IgD-negative memory B cell (primary cell): ENCODE measurements around the gene DENND6A. TPM values are rescaled to one million over a fixed set of nuclear protein-coding genes. Genes with fewer than 3 reads are reported as not detected.

ENCODE experiments used
- H3K27ac Mint-ChIP-seq, 3 donors: one replicate each; pipeline ENCODE4 v1.8.0; 2020 to 2022; ENCODE audit warnings: mild to moderate bottlenecking in 3 of 3, mixed read lengths in 3 of 3, moderate library complexity in 1 of 3
- H3K27me3 Mint-ChIP-seq: one replicate; pipeline ENCODE4 v1.8.0; 2021; ENCODE audit warnings: mixed read lengths
- H3K36me3 Mint-ChIP-seq: one replicate; pipeline ENCODE4 v1.8.0; 2020; ENCODE audit warnings: mild to moderate bottlenecking, mixed read lengths
- H3K4me1 Mint-ChIP-seq, 3 donors: one replicate each; pipeline ENCODE4 v1.8.0; 2020 to 2022; ENCODE audit warnings: mixed read lengths in 3 of 3, mild to moderate bottlenecking in 1 of 3
- H3K4me3 Mint-ChIP-seq, 4 donors: one replicate each; pipeline ENCODE4 v1.8.0; 2020 to 2022; ENCODE audit warnings: mild to moderate bottlenecking in 4 of 4, mixed read lengths in 4 of 4, moderate library complexity in 3 of 4
- H3K9me3 Mint-ChIP-seq, 3 donors: one replicate each; pipeline ENCODE4 v1.8.0; 2020 to 2021; ENCODE audit warnings: mixed read lengths in 3 of 3, mild to moderate bottlenecking in 1 of 3
- polyA plus RNA-seq: library from polyadenylated mRNA; unstranded; fragments of 300-500 nt; fragmentation: Illumina TruSeq; gene quantifications from one replicate; pipeline ENCODE4 v1.2.3, GENCODE V29; 2021

The DENND6A gene
- 25.5 TPM for polyA plus RNA-seq

DNA sequence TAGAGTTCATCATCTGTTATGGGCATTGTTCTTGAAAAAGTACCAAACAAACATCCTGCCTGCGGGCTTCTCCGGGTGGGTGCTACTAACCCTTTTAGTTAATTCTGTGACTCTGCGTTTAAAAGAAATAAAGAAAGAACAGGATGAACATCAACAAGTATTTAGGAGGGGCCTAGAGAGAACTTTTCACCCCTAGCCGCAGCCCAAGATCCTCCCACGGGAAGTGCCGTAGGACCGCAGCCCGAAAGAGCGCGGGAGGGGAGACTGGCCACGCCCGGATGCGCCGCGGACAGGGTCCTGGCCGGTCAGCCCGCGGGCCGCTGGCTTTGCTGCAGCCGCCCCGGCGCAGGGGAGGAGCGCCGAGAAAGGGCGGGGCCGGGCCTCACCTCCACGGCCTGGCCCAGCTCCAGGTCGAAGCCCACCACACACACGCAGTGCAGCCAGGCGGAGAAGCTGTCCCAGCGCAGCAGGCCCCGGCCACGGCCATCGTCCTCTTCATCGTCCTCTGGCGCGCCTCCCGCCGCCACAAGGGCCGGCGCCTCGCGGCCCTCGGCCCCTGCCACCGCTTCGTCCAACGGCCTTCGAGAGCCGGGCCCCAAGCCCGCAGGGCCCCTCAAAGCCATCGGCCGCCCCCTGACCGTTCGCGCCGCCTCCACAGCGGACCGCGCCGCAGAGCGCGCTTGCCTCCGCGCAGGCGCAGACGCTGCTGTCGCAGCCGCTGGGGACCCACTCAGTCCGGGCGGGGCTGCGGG lies at the start of gene DENND6A:
Gene DENND6A (minus strand): TSS at position 682 of the 752 bp plus-strand sequence. CDS start 59 bp downstream, at position 623.
- peak within 1 kb of the TSS; percentile 93 to 95 (median 95) for H3K27ac Mint-ChIP-seq
- peak within 1 kb of the TSS; percentile 93 to 98 (median 96) for H3K4me3 Mint-ChIP-seq
- no peaks in the 10 kb centered on the region for H3K36me3 Mint-ChIP-seq
- H3K4me1 Mint-ChIP-seq, result peaks cover 17 to 25% (median 21%) of the 10 kb centered on the region in 3 donors
- H3K9me3 Mint-ChIP-seq, result no peaks in the 10 kb centered on the region
- H3K27me3 Mint-ChIP-seq, result no peaks in the 10 kb centered on the region

DNA sequence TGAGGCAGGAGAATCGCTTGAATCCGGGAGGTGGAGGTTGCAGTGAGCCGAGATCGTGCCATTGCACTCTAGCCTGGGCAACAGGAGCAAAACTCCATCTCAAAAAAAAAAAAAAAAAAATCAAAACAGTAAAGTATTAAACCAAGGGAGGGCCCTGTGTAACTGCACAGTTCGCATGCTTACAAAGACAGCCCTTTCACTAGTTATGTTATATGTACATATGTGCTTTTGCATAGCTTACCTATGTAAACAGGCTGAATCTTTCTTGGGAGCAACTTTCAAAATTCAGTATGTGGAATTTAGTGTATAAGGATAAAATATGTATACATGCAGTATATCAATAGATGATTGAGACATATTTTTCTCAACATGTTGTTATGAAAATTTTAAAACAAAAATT lies 47.1 kb upstream of the DENND6A start:
- H3K4me3 Mint-ChIP-seq, result no peak overlapping the region
- H3K27ac Mint-ChIP-seq, result no peak overlapping the region
- H3K9me3 Mint-ChIP-seq, result no peaks in the 10 kb centered on the region
- no peaks in the 10 kb centered on the region for H3K4me1 Mint-ChIP-seq
- no peaks in the 10 kb centered on the region for H3K27me3 Mint-ChIP-seq
- peaks cover 2% of the 10 kb centered on the region for H3K36me3 Mint-ChIP-seq

GRCh38 chr3:57738391-57738790 lies 45.5 kb upstream of the DENND6A start:
- H3K9me3 Mint-ChIP-seq, result no peaks in the 10 kb centered on the region
- H3K27me3 Mint-ChIP-seq, result no peaks in the 10 kb centered on the region
- H3K4me3 Mint-ChIP-seq, result no peak overlapping the region
- no peaks in the 10 kb centered on the region for H3K4me1 Mint-ChIP-seq
- no peak overlapping the region for H3K27ac Mint-ChIP-seq
- peaks cover 2% of the 10 kb centered on the region for H3K36me3 Mint-ChIP-seq

GRCh38 chr3:57737840-57738239 lies 45.0 kb upstream of the DENND6A start:
- Mint-ChIP-seq H3K4me1 (no peaks in the 10 kb centered on the region), H3K4me3 (no peak overlapping the region), H3K36me3 (peaks cover 2% of the 10 kb centered on the region), H3K27ac (peak overlapping the region in 1 of 3 donors; percentile 27), H3K9me3 (no peaks in the 10 kb centered on the region), H3K27me3 (no peaks in the 10 kb centered on the region)

DNA sequence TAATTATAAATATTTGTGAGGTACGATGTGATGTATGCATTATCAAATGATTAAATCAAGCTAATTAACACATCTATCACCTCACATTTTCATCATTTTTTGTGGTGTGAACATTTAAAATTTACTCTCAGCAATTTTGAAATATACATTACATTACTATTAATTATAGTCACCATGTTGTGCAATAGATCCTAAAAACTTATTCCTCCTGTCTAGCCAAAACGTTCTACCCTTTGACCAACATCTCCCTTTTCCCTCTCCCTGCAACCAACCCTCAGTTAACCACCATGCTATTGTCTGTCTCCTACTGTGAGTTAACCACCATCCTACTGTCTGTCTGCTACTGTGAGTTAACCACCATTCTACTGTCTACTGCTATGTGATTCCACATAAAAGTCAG lies 42.5 kb upstream of the DENND6A start:
- H3K9me3 Mint-ChIP-seq, result no peaks in the 10 kb centered on the region
- peaks cover 0 to 2% (median 0%) of the 10 kb centered on the region in 3 donors for H3K4me1 Mint-ChIP-seq
- peaks cover 2% of the 10 kb centered on the region for H3K36me3 Mint-ChIP-seq
- H3K4me3 Mint-ChIP-seq, result no peak overlapping the region
- no peak overlapping the region for H3K27ac Mint-ChIP-seq
- no peaks in the 10 kb centered on the region for H3K27me3 Mint-ChIP-seq

GRCh38 chr3:57733790-57734189 lies 40.9 kb upstream of the DENND6A start:
- no peak overlapping the region for H3K27ac Mint-ChIP-seq
- H3K27me3 Mint-ChIP-seq, result no peaks in the 10 kb centered on the region
- peaks cover 2% of the 10 kb centered on the region for H3K36me3 Mint-ChIP-seq
- no peak overlapping the region for H3K4me3 Mint-ChIP-seq
- no peaks in the 10 kb centered on the region for H3K9me3 Mint-ChIP-seq
- peaks cover 0 to 2% (median 0%) of the 10 kb centered on the region in 3 donors for H3K4me1 Mint-ChIP-seq

DNA sequence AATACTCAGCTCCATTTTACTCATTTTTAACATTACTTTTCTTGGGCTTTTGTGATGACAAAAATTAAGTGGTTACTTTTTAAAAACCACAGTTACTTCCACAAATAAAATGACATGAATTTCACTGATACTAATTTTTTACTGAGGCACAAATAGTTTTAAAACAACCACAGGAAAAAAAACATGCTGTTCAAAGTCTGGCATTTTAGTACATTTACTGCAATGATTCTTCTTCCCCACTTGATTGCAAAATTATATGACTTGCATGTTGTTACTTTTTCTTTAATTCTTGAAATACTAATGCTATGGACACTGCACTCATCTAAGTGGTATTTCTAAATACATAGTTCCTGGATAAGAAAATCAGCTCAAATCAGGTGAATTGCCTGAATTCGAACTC lies 38.4 kb upstream of the DENND6A start:
- Mint-ChIP-seq H3K36me3 (peaks cover 2% of the 10 kb centered on the region), H3K4me3 (no peak overlapping the region), H3K4me1 (peaks cover 0 to 2% (median 0%) of the 10 kb centered on the region in 3 donors), H3K27me3 (no peaks in the 10 kb centered on the region), H3K9me3 (no peaks in the 10 kb centered on the region), H3K27ac (no peak overlapping the region)

- H3K27ac Mint-ChIP-seq, result no peak overlapping the region
- no peaks in the 10 kb centered on the region for H3K27me3 Mint-ChIP-seq
- peaks cover 2% of the 10 kb centered on the region for H3K36me3 Mint-ChIP-seq
Observed at GRCh38 chr3:57730682-57731081, 37.8 kb upstream of the DENND6A start.

GRCh38 chr3:57729334-57730045 lies 36.6 kb upstream of the DENND6A start:
- H3K9me3 Mint-ChIP-seq, result no peaks in the 10 kb centered on the region
- H3K4me1 Mint-ChIP-seq, result peaks cover 0 to 2% (median 0%) of the 10 kb centered on the region in 3 donors
- H3K27ac Mint-ChIP-seq, result peak overlapping the region in 1 of 3 donors; percentile 31
- H3K36me3 Mint-ChIP-seq, result peaks cover 2% of the 10 kb centered on the region
- H3K4me3 Mint-ChIP-seq, result no peak overlapping the region
- no peaks in the 10 kb centered on the region for H3K27me3 Mint-ChIP-seq

More at GRCh38 chr3:57730682-57731081, 37.8 kb upstream of the DENND6A start:
- Mint-ChIP-seq H3K9me3 (no peaks in the 10 kb centered on the region), H3K4me3 (no peak overlapping the region), H3K4me1 (peaks cover 0 to 2% (median 0%) of the 10 kb centered on the region in 3 donors)

DNA sequence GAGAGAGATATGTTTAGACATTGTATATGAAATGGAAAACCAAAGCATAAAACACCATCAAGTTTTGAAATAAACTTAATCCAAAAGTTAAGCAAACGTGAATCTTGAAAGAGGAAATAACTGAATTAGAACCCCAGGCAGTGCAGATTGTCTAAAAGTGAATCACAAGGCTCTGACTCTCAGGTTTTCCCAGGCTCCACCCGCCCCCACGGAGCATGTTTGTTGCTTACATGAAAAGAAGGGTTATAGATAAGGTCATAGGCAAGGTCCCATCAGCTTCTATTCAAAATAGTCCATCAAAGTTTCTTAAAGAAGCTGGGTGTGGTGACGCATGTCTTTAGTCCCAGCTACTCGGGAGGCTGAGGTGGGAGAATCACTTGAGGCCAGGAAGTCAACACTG lies 34.2 kb upstream of the DENND6A start:
- Mint-ChIP-seq H3K27ac (no peak overlapping the region), H3K27me3 (peaks cover 4% of the 10 kb centered on the region), H3K4me1 (peaks cover 0 to 2% (median 0%) of the 10 kb centered on the region in 3 donors), H3K36me3 (no peaks in the 10 kb centered on the region), H3K4me3 (no peak overlapping the region), H3K9me3 (peaks cover 0 to 2% (median 0%) of the 10 kb centered on the region in 3 donors)

DNA sequence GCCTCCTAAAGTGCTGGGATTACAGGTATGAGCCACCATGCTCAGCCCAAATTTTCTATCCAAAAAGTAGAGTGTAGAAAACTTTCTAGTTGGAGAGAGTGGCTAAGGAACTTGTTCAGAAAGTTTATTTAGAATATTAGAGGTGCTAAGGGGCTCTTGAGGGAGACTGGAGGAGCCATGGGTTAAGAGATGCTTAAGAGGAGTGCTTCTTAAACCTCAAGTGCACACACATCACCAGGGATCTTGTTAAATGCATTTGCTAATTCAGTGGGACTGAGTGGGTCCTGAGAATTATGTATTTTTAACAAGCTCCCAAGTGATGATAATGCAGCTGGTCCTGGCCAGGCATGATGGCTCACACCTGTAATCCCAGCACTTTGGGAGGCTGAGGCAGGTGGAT lies 33.5 kb upstream of the DENND6A start:
- Mint-ChIP-seq H3K36me3 (no peaks in the 10 kb centered on the region), H3K4me3 (no peak overlapping the region), H3K4me1 (no peaks in the 10 kb centered on the region), H3K27me3 (peaks cover 5% of the 10 kb centered on the region), H3K27ac (no peak overlapping the region), H3K9me3 (peaks cover 0 to 2% (median 0%) of the 10 kb centered on the region in 3 donors)

DNA sequence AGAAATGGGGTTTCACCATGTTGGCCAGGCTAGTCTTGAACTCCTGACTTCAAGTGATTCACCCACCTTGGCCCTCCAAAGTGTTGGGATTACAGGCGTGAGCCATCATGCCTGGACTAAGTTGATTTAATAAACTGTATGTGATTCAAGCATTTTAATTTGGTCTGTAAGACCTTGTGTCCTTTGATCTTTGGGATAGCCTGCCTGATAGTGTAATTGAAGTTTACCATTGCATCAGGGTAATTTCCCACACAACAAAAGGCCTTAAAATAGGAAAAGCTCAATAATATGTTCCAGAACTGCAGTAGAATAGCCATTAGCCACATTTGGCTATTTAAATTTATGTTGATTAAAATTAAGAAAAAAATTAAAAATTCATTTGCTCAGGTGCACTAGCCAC lies 25.2 kb upstream of the DENND6A start:
- H3K4me3 Mint-ChIP-seq, result no peak overlapping the region
- no peaks in the 10 kb centered on the region for H3K4me1 Mint-ChIP-seq
- H3K9me3 Mint-ChIP-seq, result no peaks in the 10 kb centered on the region
- H3K36me3 Mint-ChIP-seq, result no peaks in the 10 kb centered on the region
- H3K27me3 Mint-ChIP-seq, result peaks cover 8% of the 10 kb centered on the region
- H3K27ac Mint-ChIP-seq, result no peak overlapping the region

GRCh38 chr3:57717205-57717868 lies 24.5 kb upstream of the DENND6A start:
- Mint-ChIP-seq H3K4me3 (no peak overlapping the region), H3K27me3 (peaks cover 4% of the 10 kb centered on the region), H3K36me3 (no peaks in the 10 kb centered on the region), H3K9me3 (no peaks in the 10 kb centered on the region), H3K4me1 (no peaks in the 10 kb centered on the region), H3K27ac (no peak overlapping the region)

- no peaks in the 10 kb centered on the region for H3K4me1 Mint-ChIP-seq
- H3K27me3 Mint-ChIP-seq, result no peaks in the 10 kb centered on the region
- H3K9me3 Mint-ChIP-seq, result no peaks in the 10 kb centered on the region
- H3K4me3 Mint-ChIP-seq, result no peak overlapping the region
- H3K36me3 Mint-ChIP-seq, result no peaks in the 10 kb centered on the region
- no peak overlapping the region for H3K27ac Mint-ChIP-seq
Observed at GRCh38 chr3:57715686-57716085, 22.8 kb upstream of the DENND6A start.

DNA sequence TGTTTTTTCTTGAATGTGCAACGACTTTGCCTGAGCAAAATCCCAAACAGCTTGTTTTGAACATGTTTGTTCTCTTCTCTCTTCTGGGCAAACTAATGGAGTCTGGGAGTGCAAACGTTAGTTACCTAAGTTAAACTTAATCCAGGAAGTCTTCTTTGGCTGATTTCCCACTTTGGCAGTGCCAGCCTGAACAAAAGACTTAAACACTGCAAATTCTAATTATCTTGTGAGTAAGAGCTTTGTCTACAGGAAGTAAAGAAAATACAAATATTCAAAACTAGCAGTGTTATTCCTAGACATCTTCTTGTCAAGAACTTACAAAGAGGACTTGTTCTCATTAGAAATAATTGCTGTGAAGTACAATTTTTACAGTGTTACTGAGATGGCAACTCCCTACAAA lies 16.7 kb upstream of the DENND6A start:
- peaks cover 6% of the 10 kb centered on the region for H3K27me3 Mint-ChIP-seq
- H3K36me3 Mint-ChIP-seq, result peaks cover 2% of the 10 kb centered on the region
- H3K27ac Mint-ChIP-seq, result no peak overlapping the region
- no peak overlapping the region for H3K4me3 Mint-ChIP-seq
- no peaks in the 10 kb centered on the region for H3K9me3 Mint-ChIP-seq
- H3K4me1 Mint-ChIP-seq, result no peaks in the 10 kb centered on the region
